BLaER1 (cell line): ENCODE measurements around the gene FKBP5.

Source experiments
- H3K27ac ChIP-seq: shearing (Covaris generic); formaldehyde crosslinking; 2 replicates; pipeline ENCODE4 v1.8.1; 2022
- H3K27me3 ChIP-seq: shearing (Covaris generic); formaldehyde crosslinking; 2 replicates; pipeline ENCODE4 v1.8.1; 2022
- H3K36me3 ChIP-seq: shearing (Covaris generic); formaldehyde crosslinking; 2 replicates; pipeline ENCODE4 v1.8.1; 2022
- H3K4me1 ChIP-seq: shearing (Covaris generic); formaldehyde crosslinking; 2 replicates; pipeline ENCODE4 v1.8.1; 2022
- H3K4me2 ChIP-seq: shearing (Covaris generic); formaldehyde crosslinking; 2 replicates; pipeline ENCODE4 v1.8.1; 2022
- H3K4me3 ChIP-seq: shearing (Covaris generic); formaldehyde crosslinking; 2 replicates; pipeline ENCODE4 v1.8.1; 2022
- H3K9ac ChIP-seq: shearing (Covaris generic); formaldehyde crosslinking; 2 replicates; pipeline ENCODE4 v1.8.1; 2022
- H3K9me3 ChIP-seq: shearing (Covaris generic); formaldehyde crosslinking; 2 replicates; pipeline ENCODE4 v1.8.1; 2022
- H4K20me1 ChIP-seq: shearing (Covaris generic); formaldehyde crosslinking; 2 replicates; pipeline ENCODE4 v1.8.1; 2022
- Cebpa-rat ChIP-seq: shearing (Covaris generic); IDR thresholded peaks from 2 replicates; pipeline ENCODE4 v1.8.1; 2022

Gene FKBP5

GRCh38 chr6:35724059-35724458 lies 35.3 kb upstream of the FKBP5 start:
- Histone ChIP-seq H3K4me1 (peaks cover 94% of the 10 kb centered on the region), H3K27ac (no peak overlapping the region), H3K9ac (no peak overlapping the region), H3K9me3 (no peaks in the 10 kb centered on the region), H3K4me2 (peak overlapping the region; percentile 100), H3K27me3 (no peaks in the 10 kb centered on the region), H3K4me3 (no peak overlapping the region), H3K36me3 (no peaks in the 10 kb centered on the region), H4K20me1 (no peaks in the 10 kb centered on the region)
- TF ChIP-seq Cebpa-rat = no peak

GRCh38 chr6:35723587-35723986 lies 34.9 kb upstream of the FKBP5 start:
- Histone ChIP-seq H3K4me2 (peak overlapping the region; percentile 100), H3K9me3 (no peaks in the 10 kb centered on the region), H3K4me3 (no peak overlapping the region), H4K20me1 (no peaks in the 10 kb centered on the region), H3K4me1 (peaks cover 94% of the 10 kb centered on the region), H3K9ac (no peak overlapping the region), H3K27ac (peak overlapping the region; percentile 24; the same call in 1 of the 2 replicates), H3K27me3 (no peaks in the 10 kb centered on the region), H3K36me3 (no peaks in the 10 kb centered on the region)
- no peak for TF ChIP-seq Cebpa-rat

- no peak overlapping the region for H3K4me3 ChIP-seq
- H4K20me1 ChIP-seq = no peaks in the 10 kb centered on the region
- H3K4me1 ChIP-seq = peaks cover 98% of the 10 kb centered on the region
- H3K27ac ChIP-seq = peak overlapping the region; percentile 27; the same call in 1 of the 2 replicates
- H3K9me3 ChIP-seq = no peaks in the 10 kb centered on the region
- TF ChIP-seq Cebpa-rat = no peak
- H3K36me3 ChIP-seq = no peaks in the 10 kb centered on the region
- peak overlapping the region; percentile 90 for H3K4me2 ChIP-seq
- no peaks in the 10 kb centered on the region for H3K27me3 ChIP-seq
- H3K9ac ChIP-seq = no peak overlapping the region
Measured at GRCh38 chr6:35722121-35722761, 33.5 kb upstream of the FKBP5 start.

GRCh38 chr6:35719830-35720733 lies 31.4 kb upstream of the FKBP5 start:
- no peaks in the 10 kb centered on the region for H3K27me3 ChIP-seq
- H3K9me3 ChIP-seq = no peaks in the 10 kb centered on the region
- H3K36me3 ChIP-seq = no peaks in the 10 kb centered on the region
- no peaks in the 10 kb centered on the region for H4K20me1 ChIP-seq
- H3K27ac ChIP-seq = peak overlapping the region; percentile 91
- no peak for TF ChIP-seq Cebpa-rat
- peaks cover 94% of the 10 kb centered on the region for H3K4me1 ChIP-seq
- H3K4me2 ChIP-seq = peak overlapping the region; percentile 90
- H3K9ac ChIP-seq = peak overlapping the region; percentile 76
- H3K4me3 ChIP-seq = peak overlapping the region; percentile 48

GRCh38 chr6:35719404-35719829 lies 30.7 kb upstream of the FKBP5 start:
- Histone ChIP-seq H3K4me3 (peak overlapping the region; percentile 48; the same call in 1 of the 2 replicates), H3K27ac (peak overlapping the region; percentile 91), H3K4me1 (peaks cover 88% of the 10 kb centered on the region), H3K9me3 (no peaks in the 10 kb centered on the region), H3K4me2 (peak overlapping the region; percentile 90), H3K27me3 (no peaks in the 10 kb centered on the region), H4K20me1 (no peaks in the 10 kb centered on the region), H3K36me3 (no peaks in the 10 kb centered on the region), H3K9ac (peak overlapping the region; percentile 76)
- TF ChIP-seq Cebpa-rat = no peak

GRCh38 chr6:35718911-35719381 lies 30.2 kb upstream of the FKBP5 start:
- Histone ChIP-seq H3K4me1 (peaks cover 84% of the 10 kb centered on the region), H3K36me3 (no peaks in the 10 kb centered on the region), H3K27me3 (no peaks in the 10 kb centered on the region), H3K9ac (peak overlapping the region; percentile 76), H4K20me1 (no peaks in the 10 kb centered on the region), H3K27ac (peak overlapping the region; percentile 91), H3K4me3 (peak overlapping the region; percentile 23; the same call in 1 of the 2 replicates), H3K4me2 (peak overlapping the region; percentile 90), H3K9me3 (no peaks in the 10 kb centered on the region)
- TF ChIP-seq Cebpa-rat = no peak

GRCh38 chr6:35718375-35718736 lies 29.6 kb upstream of the FKBP5 start:
- no peak for TF ChIP-seq Cebpa-rat
- Histone ChIP-seq H3K4me2 (peak overlapping the region; percentile 90), H3K9ac (peak overlapping the region; percentile 76), H3K9me3 (no peaks in the 10 kb centered on the region), H3K27ac (peak overlapping the region; percentile 91), H3K27me3 (no peaks in the 10 kb centered on the region), H3K4me3 (peak overlapping the region; percentile 23; the same call in 1 of the 2 replicates), H3K4me1 (peaks cover 84% of the 10 kb centered on the region), H4K20me1 (no peaks in the 10 kb centered on the region), H3K36me3 (no peaks in the 10 kb centered on the region)

- Histone ChIP-seq H3K9me3 (no peaks in the 10 kb centered on the region), H3K27me3 (no peaks in the 10 kb centered on the region), H3K36me3 (no peaks in the 10 kb centered on the region), H3K4me1 (peaks cover 86% of the 10 kb centered on the region), H3K4me2 (peak overlapping the region; percentile 90), H4K20me1 (no peaks in the 10 kb centered on the region), H3K4me3 (no peak overlapping the region), H3K9ac (peak overlapping the region; percentile 76), H3K27ac (peak overlapping the region; percentile 91)
- TF ChIP-seq Cebpa-rat = no peak
Measured at GRCh38 chr6:35717449-35718374, 29.0 kb upstream of the FKBP5 start.

GRCh38 chr6:35716798-35717197 lies 28.1 kb upstream of the FKBP5 start:
- Histone ChIP-seq H4K20me1 (no peaks in the 10 kb centered on the region), H3K9ac (no peak overlapping the region), H3K4me1 (peaks cover 86% of the 10 kb centered on the region), H3K36me3 (no peaks in the 10 kb centered on the region), H3K9me3 (no peaks in the 10 kb centered on the region), H3K27ac (peak overlapping the region; percentile 91), H3K4me3 (no peak overlapping the region), H3K27me3 (no peaks in the 10 kb centered on the region), H3K4me2 (peak overlapping the region; percentile 90)
- no peak for TF ChIP-seq Cebpa-rat
